ENCODE results near the gene PIPOX. TPM values are rescaled to one million over a fixed set of nuclear protein-coding genes. Genes with fewer than 3 reads are reported as not detected.

PIPOX gene
- total and polyA plus RNA-seq, 3 donors from 2014 or later: 3.9 to 6.8 (median 5.9) TPM

DNA sequence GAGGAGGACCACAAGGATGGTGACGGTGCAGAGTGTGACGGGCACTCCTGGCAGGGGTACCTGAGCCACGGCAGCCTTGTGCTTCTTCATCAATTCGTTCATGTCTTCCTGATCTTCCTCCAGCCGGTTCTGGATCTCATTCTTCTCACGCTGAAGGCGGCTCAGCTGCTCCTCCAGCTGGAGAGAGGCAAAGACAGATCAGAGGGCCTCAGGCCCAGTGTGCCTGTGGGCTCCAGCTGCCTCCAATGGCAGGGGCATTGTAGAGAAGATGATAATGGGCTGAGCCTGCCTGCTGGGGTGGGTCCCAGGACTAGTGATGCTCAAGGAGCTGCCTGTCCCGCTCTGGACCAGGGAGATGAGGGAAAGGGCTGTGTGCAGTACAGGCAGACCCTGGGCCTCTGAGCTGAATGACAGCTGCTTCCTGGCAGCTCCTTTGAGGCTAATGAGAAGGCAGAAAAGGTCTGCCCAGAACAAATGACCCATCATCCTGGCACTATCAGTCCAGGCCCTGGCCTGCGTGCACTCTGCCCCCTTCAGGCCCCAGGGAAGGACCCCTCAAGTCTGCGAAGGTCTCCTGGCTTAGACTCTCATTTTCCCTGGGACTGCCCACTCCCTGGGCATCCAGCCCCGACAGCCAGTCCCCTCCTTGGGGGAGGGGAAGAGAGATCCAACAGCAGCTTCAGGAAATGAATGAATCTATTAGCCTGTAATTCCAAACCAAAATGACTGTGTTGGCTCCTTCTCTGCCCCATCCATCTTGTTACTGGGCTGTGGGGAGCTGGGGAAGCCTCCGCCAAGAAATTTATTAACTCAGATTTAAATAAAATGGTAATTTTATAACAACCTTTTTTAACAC, 48.0 kb downstream of the PIPOX start:
- Histone ChIP-seq H3K9me3 (no peaks in the 10 kb centered on the region), H3K4me1 (no peaks in the 10 kb centered on the region), H3K36me3 (ENCODE audit: low read depth, missing control alignments) (no peaks in the 10 kb centered on the region), H3K27me3 (no peaks in the 10 kb centered on the region), H3K27ac (no peak overlapping the region), H3K4me3 (no peak overlapping the region)
- WGBS, 2 donors: 77 to 82% methylated on average over 12 of the region's 12 CpGs
- TF ChIP-seq, protein P1, sequence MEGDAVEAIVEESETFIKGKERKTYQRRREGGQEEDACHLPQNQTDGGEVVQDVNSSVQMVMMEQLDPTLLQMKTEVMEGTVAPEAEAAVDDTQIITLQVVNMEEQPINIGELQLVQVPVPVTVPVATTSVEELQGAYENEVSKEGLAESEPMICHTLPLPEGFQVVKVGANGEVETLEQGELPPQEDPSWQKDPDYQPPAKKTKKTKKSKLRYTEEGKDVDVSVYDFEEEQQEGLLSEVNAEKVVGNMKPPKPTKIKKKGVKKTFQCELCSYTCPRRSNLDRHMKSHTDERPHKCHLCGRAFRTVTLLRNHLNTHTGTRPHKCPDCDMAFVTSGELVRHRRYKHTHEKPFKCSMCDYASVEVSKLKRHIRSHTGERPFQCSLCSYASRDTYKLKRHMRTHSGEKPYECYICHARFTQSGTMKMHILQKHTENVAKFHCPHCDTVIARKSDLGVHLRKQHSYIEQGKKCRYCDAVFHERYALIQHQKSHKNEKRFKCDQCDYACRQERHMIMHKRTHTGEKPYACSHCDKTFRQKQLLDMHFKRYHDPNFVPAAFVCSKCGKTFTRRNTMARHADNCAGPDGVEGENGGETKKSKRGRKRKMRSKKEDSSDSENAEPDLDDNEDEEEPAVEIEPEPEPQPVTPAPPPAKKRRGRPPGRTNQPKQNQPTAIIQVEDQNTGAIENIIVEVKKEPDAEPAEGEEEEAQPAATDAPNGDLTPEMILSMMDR (IDR thresholded peaks at IDR 0.05): no peak
- TF ChIP-seq POLR2A (IDR thresholded peaks at IDR 0.05): no peak
- DNase-seq: no peak
- intact Hi-C loops (cut with DNase I; ENCODE audit: low total_unique reads): no loop called here

DNA sequence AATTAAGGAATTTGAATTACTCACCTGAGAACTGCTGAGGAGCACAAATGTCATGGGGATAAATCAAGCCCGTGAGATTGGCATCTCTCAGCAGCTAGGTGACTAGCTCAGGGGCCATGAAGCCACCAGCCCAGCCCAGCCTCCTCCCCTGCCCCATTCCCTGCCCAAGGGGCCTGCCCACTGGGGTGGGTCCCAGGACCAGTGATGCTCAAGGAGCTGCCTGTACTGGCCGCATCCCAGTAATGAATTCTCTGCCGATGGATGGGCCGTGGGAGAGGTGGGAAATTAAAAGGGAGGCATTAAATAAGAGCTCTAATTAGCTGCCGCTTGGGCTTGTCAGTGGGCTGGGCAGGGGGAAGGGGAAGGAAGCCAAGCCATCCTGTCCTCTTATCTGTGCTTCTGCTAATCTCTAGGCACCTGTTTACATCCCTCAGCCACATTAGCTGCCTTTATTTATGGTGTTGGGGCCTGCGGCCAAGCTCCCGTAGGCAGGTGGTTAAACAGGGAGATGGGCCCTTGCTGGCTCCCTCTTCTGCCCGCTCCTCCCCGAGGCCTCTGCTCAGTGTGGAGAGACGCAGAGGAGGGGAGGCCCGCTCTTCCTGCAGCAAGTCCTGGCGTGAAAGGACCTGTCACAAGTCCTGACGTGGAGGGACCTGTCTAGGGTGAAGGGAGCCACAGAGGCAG, 48.8 kb downstream of the PIPOX start:
- WGBS, 2 donors: 83 to 89% methylated on average over 13 of the region's 13 CpGs
- no peak for TF ChIP-seq POLR2A (IDR thresholded peaks at IDR 0.05)
- TF ChIP-seq, protein P1 (IDR thresholded peaks at IDR 0.05): no peak
- no peaks in the 10 kb centered on the region for H3K36me3 ChIP-seq (ENCODE audit: low read depth, missing control alignments)
- no peaks in the 10 kb centered on the region for H3K9me3 ChIP-seq
- no peak overlapping the region for H3K4me3 ChIP-seq
- DNase-seq: no peak
- no peaks in the 10 kb centered on the region for H3K27me3 ChIP-seq
- no peak overlapping the region for H3K27ac ChIP-seq
- intact Hi-C loops (cut with DNase I; ENCODE audit: low total_unique reads): no loop called here
- no peaks in the 10 kb centered on the region for H3K4me1 ChIP-seq

DNA sequence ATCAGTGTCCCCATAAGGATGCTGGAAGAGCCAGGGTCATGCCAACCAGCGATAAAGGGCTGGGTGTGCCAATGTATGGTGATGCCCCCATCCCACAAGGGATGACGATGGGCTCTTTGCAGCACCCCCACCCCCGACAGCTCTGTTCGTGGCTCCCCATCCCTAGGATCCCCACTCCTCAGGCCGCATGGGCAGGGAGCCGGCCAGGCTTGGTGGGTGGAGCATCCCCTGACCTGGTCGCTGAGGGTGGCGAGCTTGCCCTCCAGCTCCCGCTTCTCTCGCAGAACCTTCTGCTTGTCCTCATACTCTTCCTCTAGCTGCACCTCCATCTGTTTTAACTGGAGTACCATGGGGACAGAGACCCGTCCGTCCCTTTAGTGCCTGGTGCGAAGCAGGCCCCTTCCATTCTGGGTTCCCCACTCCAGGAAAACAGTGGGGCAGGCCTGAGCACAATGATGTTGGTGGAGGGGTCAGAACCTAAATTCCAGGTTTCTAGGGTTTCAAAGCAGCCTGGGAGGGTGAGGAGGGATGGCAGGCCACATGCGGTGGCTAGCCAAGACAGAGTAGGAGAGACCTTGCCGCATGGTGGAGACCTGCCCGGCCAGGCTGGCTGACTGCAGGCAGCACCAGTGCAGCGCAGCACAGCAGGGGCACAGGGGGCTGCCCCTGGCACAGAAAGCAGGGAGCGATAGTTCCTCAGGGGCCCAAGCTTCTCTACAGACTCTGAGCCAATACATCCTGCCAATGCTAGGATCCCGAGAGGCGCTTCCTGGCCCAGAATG, 50.3 kb downstream of the PIPOX start:
- Histone ChIP-seq H3K27ac (no peak overlapping the region), H3K36me3 (ENCODE audit: low read depth, missing control alignments) (no peaks in the 10 kb centered on the region), H3K9me3 (no peaks in the 10 kb centered on the region), H3K4me3 (no peak overlapping the region), H3K4me1 (no peaks in the 10 kb centered on the region), H3K27me3 (no peaks in the 10 kb centered on the region)
- TF ChIP-seq, protein P1 (IDR thresholded peaks at IDR 0.05): no peak
- no peak for TF ChIP-seq POLR2A (IDR thresholded peaks at IDR 0.05)
- WGBS, 2 donors: 93 to 95% methylated on average over 20 of the region's 20 CpGs
- DNase-seq: no peak
- intact Hi-C loops (cut with DNase I; ENCODE audit: low total_unique reads): no loop called here

DNA sequence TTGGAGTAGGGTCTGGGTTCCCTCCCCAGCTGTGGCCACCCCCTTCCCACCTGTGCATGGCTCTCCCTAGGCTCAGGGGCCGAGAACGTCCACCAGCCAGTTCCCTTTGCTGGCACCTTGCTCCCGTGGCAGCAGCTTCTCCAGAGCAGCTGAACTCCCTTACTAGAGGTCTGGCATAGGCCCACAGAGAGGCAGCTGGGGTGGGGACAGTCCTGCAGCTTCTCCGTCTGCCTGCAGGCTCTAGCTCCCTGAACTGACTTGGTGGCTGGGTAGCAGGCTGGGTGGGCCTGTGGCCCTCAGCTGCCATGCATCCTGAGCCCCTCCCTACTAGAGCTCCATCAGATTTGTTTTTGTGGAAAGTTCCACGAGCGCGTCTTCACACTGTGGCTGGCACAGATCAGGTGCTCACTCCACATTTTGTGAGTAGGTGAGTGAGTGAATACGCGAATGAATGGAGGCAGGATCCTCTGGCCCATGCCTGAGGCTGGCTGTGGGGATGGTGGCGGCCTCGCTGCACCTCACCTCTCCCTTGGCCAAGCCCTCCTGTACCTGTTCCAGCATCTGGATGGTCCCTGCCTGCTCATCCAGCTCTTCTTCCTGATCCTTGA, 51.3 kb downstream of the PIPOX start:
- intact Hi-C loops (cut with DNase I; ENCODE audit: low total_unique reads): no loop called here
- no peaks in the 10 kb centered on the region for H3K4me1 ChIP-seq

More for the DNA sequence above, 51.3 kb downstream of the PIPOX start:
- WGBS, 2 donors: 88 to 94% methylated on average over 9 to 11 of the region's 11 CpGs
- Histone ChIP-seq H3K27me3 (no peaks in the 10 kb centered on the region), H3K4me3 (no peak overlapping the region), H3K27ac (no peak overlapping the region), H3K9me3 (no peaks in the 10 kb centered on the region), H3K36me3 (ENCODE audit: low read depth, missing control alignments) (no peaks in the 10 kb centered on the region)
- TF ChIP-seq POLR2A (IDR thresholded peaks at IDR 0.05): no peak
- TF ChIP-seq, protein P1 (IDR thresholded peaks at IDR 0.05): no peak
- DNase-seq: no peak
